HCT116 (cell line): ENCODE data around the gene PSMC3. TPM values are rescaled to one million over a fixed set of nuclear protein-coding genes. Genes with fewer than 3 reads are reported as not detected.

ENCODE experiments used
- ATAC-seq: fragments of 200-7000 bp; cut with Tn5 transposase; 2 replicates; pipeline ENCODE4 v1.9.1; 2020; ENCODE audit warnings: mild to moderate bottlenecking, moderate library complexity
- BruUV-seq: library from RNA; stranded (reverse); fragments of 400-500 nt; replicated peaks from 2 replicates; lab custom pipeline; 2021; lab: Mats Ljungman, UMichigan
- CTCF ChIA-PET: fragments of 300-600 bp; sonication (Branson Sonifier 250); formaldehyde crosslinking; loops from one replicate; lab custom pipeline; 2021; ENCODE audit warnings: antibody characterized with exemption; lab: Charles Lee
- POLR2A ChIA-PET: fragments of 300-600, 350-600 bp; sonication (Branson Sonifier 250); formaldehyde crosslinking; loops from one replicate; lab custom pipeline; 2021; ENCODE audit warnings: antibody characterized with exemption; lab: Charles Lee
- RAD21 ChIA-PET, 2 experiments: fragments of 300-600 bp; sonication (Branson Sonifier 250); formaldehyde crosslinking; loops; one replicate each; lab custom pipeline; 2023; ENCODE audit warnings: low total read pairs in 2 of 2; ENCODE audit not compliant: uncharacterized antibody in 2 of 2, unreplicated experiment in 2 of 2, low non-redundant PET in 1 of 2; lab: Charles Lee
- DNase-seq: peaks from one replicate; pipeline ENCODE4 v3.0.0-alpha.2; 2010; ENCODE audit warnings: low read depth, low spot score
- H2AFZ ChIP-seq: fragments of 200-600 bp; shearing (Covaris generic), sonication (generic); 2 replicates; pipeline ENCODE4 v1.6.1; 2017; ENCODE audit warnings: low read depth, mixed run types, mixed read lengths, antibody characterized with exemption, low read length; ENCODE audit not compliant: poor library complexity, severe bottlenecking
- H3K27ac ChIP-seq: 2 replicates; pipeline ENCODE4 v1.5.1; 2012; ENCODE audit warnings: low read depth, low read length
- H3K27me3 ChIP-seq: fragments of 200-600 bp; sonication (generic); 2 replicates; pipeline ENCODE4 v1.6.1; 2016; ENCODE audit warnings: mixed run types, low read length, mixed read lengths; ENCODE audit not compliant: insufficient read depth
- H3K36me3 ChIP-seq, 2 experiments: fragments of 200-500 bp in 1 of 2; fragments of 200-600 bp in 1 of 2; sonication (Bioruptor generic) in 1 of 2; sonication (generic) in 1 of 2; 2 replicates each; pipeline versions ENCODE4 v1.5.1 to v1.6.1; 2014 to 2016; ENCODE audit warnings: low read length in 2 of 2, inconsistent platforms in 1 of 2, mixed read lengths in 1 of 2, mixed run types in 1 of 2; ENCODE audit not compliant: insufficient read depth in 2 of 2, control insufficient read depth in 1 of 2
- H3K4me1 ChIP-seq, 2 experiments: fragments of 200-600 bp in 1 of 2; sonication (generic) in 1 of 2; 2 replicates each; pipeline versions ENCODE4 v1.5.1 to v1.6.1; 2012 to 2017; ENCODE audit warnings: low read length in 2 of 2, inconsistent platforms in 1 of 2, mild to moderate bottlenecking in 1 of 2, mixed read lengths in 1 of 2, mixed run types in 1 of 2, moderate library complexity in 1 of 2; ENCODE audit not compliant: insufficient read depth in 2 of 2, control insufficient read depth in 1 of 2
- H3K4me2 ChIP-seq: fragments of 200-600 bp; sonication (generic); 2 replicates; pipeline ENCODE4 v1.6.1; 2017; ENCODE audit warnings: mixed run types, low read length, mixed read lengths
- H3K4me3 ChIP-seq, 2 experiments: fragments of 200-600 bp in 1 of 2; sonication (generic) in 1 of 2; replicated peaks in 1 of 2; 2 replicates each; pipeline ENCODE4 v1.5.1; 2011 to 2016; ENCODE audit warnings: low read length in 2 of 2, control low read depth in 1 of 2, low read depth in 1 of 2, mild to moderate bottlenecking in 1 of 2, mixed read lengths in 1 of 2, mixed run types in 1 of 2
- H3K79me2 ChIP-seq: fragments of 200-600 bp; sonication (generic); 2 replicates; pipeline ENCODE4 v1.6.1; 2017; ENCODE audit warnings: mild to moderate bottlenecking, mixed run types, low read length, moderate library complexity, mixed read lengths; ENCODE audit not compliant: insufficient read depth
- H3K9ac ChIP-seq: fragments of 200-600 bp; sonication (generic); 2 replicates; pipeline ENCODE4 v1.6.1; 2016; ENCODE audit warnings: low read length, mixed read lengths
- H3K9me2 ChIP-seq: fragments of 200-600 bp; sonication (generic), shearing (Covaris generic); 2 replicates; pipeline ENCODE4 v1.6.1; 2017; ENCODE audit warnings: mixed run types, mild to moderate bottlenecking, moderate library complexity; ENCODE audit not compliant: insufficient read depth
- H3K9me3 ChIP-seq, 2 experiments: fragments of 200-500 bp in 1 of 2; fragments of 200-600 bp in 1 of 2; sonication (Bioruptor generic) in 1 of 2; sonication (generic) in 1 of 2; 2 replicates each; pipeline ENCODE4 v1.6.1; 2014 to 2017; ENCODE audit warnings: low read length in 2 of 2, mixed read lengths in 2 of 2, inconsistent platforms in 1 of 2, low read depth in 1 of 2, mild to moderate bottlenecking in 1 of 2, mixed run types in 1 of 2, moderate library complexity in 1 of 2; ENCODE audit not compliant: control insufficient read depth in 1 of 2, insufficient read depth in 1 of 2
- H4K20me1 ChIP-seq: fragments of 200-600 bp; sonication (generic), shearing (Covaris generic); 2 replicates; pipeline ENCODE4 v1.6.1; 2017; ENCODE audit warnings: mixed run types, mild to moderate bottlenecking, moderate library complexity; ENCODE audit not compliant: insufficient read depth
- CEBPB ChIP-seq: IDR thresholded peaks from 2 replicates; pipeline ENCODE4 v1.6.1; 2012; ENCODE audit warnings: low read depth
- YY1 ChIP-seq: IDR thresholded peaks from 2 replicates; pipeline ENCODE4 v1.6.1; 2011; ENCODE audit warnings: low read length, low read depth, moderate library complexity, mild to moderate bottlenecking; ENCODE audit not compliant: insufficient replicate concordance; ENCODE audit errors: extremely low read depth
- ZBTB33 ChIP-seq: IDR thresholded peaks from 2 replicates; pipeline ENCODE4 v1.6.1; 2011; ENCODE audit warnings: mild to moderate bottlenecking, low read length, moderate library complexity; ENCODE audit not compliant: insufficient replicate concordance; ENCODE audit errors: extremely low read depth
- intact Hi-C: fragments of 100-400 bp; cut with micrococcal nuclease; formaldehyde crosslinking; loops from 2 replicates; pipeline ENCODE4 v1.10.0; 2022
- total RNA-seq: library from RNA; stranded (reverse); gene quantifications from one replicate; pipeline ENCODE4 v1.2.1, GENCODE V29; 2021; ENCODE audit not compliant: unreplicated experiment
- TF ChIP-seq, protein P1 (sequence below), 3 experiments: fragments of 200-600 bp in 1 of 3; sonication (generic) in 1 of 3; IDR thresholded peaks in 2 of 3; conservative IDR thresholded peaks in 1 of 3; 2 replicates each; pipeline ENCODE4 v1.5.1; 2012 to 2017; ENCODE audit warnings: low read depth in 2 of 3, low read length in 2 of 3, antibody characterized with exemption in 1 of 3, borderline replicate concordance in 1 of 3, control low read depth in 1 of 3, mild to moderate bottlenecking in 1 of 3, mixed read lengths in 1 of 3, mixed run types in 1 of 3, moderate library complexity in 1 of 3; ENCODE audit not compliant: insufficient read depth in 1 of 3

Gene PSMC3
- total RNA-seq, 1 experiment from 2014 or later, result 155 TPM

DNA sequence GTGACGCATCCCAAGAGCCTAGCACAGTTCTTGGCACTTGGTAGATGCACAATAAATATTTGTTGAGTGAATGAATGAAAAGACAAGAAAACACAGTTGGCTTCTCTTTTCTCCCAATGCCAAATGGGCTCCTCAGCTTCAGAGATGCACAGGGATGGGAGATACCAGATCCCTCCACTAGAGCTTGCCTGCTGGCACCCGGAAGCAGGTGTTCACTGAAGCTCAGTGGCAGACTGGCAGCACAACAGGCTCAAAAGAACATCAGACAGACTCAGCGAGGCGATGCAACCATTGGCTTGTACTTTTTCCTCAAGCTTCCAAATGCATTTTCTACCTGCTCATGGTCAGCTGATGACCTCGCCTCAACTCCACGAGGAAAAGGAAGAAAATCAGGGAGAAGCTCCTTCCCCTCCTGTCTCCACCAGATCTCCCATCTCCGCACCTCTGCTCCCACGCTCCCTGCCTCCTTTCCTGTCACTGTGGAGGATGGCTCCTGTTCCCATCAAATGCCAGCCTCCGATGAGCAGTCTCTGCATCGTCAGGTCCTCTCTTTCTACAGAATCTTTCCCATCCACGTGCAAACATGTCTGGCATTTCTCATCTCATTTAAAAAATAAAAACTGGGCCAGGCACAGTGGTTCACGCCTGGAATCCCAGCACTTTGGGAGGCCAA, 16.9 kb upstream of the PSMC3 start:
- ATAC-seq, result peak; percentile 80
- TF ChIP-seq, protein P1, sequence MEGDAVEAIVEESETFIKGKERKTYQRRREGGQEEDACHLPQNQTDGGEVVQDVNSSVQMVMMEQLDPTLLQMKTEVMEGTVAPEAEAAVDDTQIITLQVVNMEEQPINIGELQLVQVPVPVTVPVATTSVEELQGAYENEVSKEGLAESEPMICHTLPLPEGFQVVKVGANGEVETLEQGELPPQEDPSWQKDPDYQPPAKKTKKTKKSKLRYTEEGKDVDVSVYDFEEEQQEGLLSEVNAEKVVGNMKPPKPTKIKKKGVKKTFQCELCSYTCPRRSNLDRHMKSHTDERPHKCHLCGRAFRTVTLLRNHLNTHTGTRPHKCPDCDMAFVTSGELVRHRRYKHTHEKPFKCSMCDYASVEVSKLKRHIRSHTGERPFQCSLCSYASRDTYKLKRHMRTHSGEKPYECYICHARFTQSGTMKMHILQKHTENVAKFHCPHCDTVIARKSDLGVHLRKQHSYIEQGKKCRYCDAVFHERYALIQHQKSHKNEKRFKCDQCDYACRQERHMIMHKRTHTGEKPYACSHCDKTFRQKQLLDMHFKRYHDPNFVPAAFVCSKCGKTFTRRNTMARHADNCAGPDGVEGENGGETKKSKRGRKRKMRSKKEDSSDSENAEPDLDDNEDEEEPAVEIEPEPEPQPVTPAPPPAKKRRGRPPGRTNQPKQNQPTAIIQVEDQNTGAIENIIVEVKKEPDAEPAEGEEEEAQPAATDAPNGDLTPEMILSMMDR (IDR thresholded peaks at IDR 0.05 in 2 of 3, conservative IDR thresholded peaks at IDR 0.05 in 1 of 3; ENCODE audit: borderline replicate concordance in 1 of 3, insufficient read depth in 1 of 3, low read depth in 2 of 3, low read length in 2 of 3), result peak in 2 of 3 experiments; percentile 22 to 28; a peak in 2 of 6 replicates
- TF ChIP-seq YY1 (no peak), ZBTB33 (no peak), CEBPB (no peak)
- Histone ChIP-seq H3K27ac (no peak overlapping the region), H3K9me2 (no peaks in the 10 kb centered on the region), H3K9ac (no peak overlapping the region), H3K79me2 (no peaks in the 10 kb centered on the region), H4K20me1 (no peaks in the 10 kb centered on the region), H3K27me3 (no peaks in the 10 kb centered on the region), H3K4me1 (no peaks in the 10 kb centered on the region), H3K4me2 (no peak overlapping the region), H3K36me3 (no peaks in the 10 kb centered on the region), H3K4me3 (no peak overlapping the region), H3K9me3 (no peaks in the 10 kb centered on the region), H2AFZ (no peak overlapping the region)
- POLR2A ChIA-PET, result no interaction called here
- no TSS peak for BruUV-seq
- no peak for DNase-seq
- CTCF ChIA-PET, result interaction anchor here (3.1 kb wide), 1 partner anchor 11 kb away, joined by 16 read pairs; no protein-coding TSS in a partner anchor
- RAD21 ChIA-PET, result no interaction called here
- intact Hi-C loops, result no loop called here
